Effector CD4-positive, alpha-beta T cell (primary cell): ENCODE results near the gene KIAA1671.

ENCODE experiments used
- DNase-seq: peaks from one replicate; pipeline ENCODE4 v3.0.0-alpha.2; 2020

KIAA1671 gene

DNA sequence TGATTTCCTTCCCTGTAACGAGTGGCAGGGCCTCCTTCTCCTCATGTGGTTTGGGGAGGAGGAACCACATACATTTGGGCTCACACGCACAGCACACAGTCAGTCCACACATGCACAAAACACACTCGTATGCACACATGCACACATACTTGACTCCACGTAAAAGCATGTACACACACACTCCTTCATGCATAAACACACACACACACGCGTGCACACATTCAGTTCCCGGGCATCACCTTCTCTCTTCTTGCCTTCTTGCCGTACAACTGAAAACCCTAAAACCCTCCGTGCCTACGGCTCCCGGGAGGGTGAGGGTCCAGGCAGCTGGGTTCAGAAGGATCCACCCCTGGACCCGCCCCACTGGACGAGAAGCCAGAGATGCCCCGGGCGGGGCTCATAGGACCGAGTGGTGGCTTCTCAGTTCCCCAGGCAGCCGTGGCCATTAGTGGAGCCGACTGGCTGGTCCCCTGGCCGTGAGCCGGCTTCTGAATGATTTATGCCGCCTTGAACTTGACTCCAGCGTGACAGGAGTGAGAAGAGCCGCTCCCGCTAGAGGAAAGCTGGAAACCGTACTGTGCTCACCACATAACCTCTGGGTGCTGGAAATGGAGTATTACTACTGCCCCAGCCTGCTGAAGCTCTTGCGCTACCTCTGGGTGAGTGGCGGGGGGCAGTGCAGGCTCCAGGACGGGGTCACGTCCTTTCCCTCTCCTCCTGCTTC lies 117.4 kb downstream of the KIAA1671 start:
- DNase-seq, result no peak

DNA sequence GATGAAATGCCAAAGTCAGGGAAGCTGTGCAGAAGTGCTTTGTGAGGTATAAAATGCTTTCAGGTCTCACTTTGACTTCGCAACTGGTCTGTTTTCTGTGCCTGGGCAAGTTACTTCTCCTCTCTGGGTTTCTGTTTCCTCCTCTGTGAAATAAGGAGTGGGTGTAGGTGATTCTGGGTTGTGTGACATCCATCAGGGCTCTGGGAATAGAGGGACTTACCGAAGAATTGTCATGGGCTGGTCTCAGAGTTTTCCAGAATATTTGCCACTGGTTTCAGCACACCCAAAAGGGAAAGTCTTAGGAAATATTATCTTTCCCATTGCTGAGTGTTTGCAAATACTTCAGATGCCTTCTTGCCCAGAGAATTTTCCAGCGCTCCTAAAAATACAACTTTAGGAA lies 118.4 kb downstream of the KIAA1671 start:
- no peak for DNase-seq

DNA sequence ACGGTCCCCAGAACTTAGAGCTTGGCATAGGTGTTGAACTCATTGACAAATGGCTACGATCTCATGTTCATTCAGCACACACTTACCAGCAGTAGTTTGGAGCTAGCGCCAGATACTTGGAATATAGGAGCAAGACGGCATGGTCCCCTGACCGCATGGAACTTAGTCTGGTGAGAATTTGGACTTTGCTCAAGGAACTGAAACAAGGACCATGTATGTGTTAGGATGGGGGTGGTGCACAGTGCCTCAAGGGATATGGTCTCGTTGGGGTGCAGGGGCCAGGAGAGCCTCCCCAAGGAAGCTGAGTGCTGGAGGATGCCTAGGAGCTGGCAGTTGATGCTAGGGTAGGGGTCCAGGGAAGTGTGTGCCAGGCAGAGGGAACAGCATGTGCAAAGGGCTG lies 119.2 kb downstream of the KIAA1671 start:
- DNase-seq, result no peak

DNA sequence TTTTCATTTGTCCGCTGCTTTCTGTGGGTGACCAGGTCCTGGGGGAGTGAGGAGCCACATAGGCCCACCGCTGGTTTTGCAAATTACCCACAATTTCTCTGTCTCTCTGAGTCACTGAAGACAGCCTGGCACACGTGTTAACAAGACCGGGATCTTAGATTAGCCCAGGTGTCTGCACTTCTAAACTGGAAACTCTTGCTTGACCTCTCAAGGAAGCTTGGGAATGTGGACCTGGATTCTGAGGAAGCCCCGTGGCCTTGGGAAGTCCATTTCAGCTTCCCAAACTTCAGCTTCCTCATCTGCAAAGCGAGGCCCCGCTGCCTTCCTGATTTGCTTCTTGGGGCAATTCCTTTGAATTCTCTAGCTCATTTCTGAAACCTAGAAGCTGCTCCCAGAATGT lies 119.9 kb downstream of the KIAA1671 start:
- no peak for DNase-seq

DNA sequence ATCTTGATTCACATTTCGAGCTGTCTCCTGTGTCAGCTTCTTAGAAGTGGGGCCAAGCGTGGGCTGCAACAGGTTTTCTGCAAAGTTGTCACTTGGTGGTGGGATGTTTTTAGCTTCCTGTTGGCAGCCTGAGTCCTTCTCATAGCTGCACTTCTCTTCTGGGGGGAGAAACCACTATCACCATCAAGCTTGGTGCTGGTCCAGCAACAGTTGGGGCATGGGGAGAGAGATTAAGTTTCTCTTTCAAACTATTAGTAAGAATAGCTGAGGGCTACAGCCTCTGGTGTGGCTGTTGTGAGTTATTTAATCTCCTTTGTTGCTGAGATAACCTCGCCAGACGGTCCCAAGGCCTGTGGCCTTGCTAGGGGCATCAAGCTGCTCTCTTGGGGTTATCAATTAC lies 123.8 kb downstream of the KIAA1671 start:
- no peak for DNase-seq

DNA sequence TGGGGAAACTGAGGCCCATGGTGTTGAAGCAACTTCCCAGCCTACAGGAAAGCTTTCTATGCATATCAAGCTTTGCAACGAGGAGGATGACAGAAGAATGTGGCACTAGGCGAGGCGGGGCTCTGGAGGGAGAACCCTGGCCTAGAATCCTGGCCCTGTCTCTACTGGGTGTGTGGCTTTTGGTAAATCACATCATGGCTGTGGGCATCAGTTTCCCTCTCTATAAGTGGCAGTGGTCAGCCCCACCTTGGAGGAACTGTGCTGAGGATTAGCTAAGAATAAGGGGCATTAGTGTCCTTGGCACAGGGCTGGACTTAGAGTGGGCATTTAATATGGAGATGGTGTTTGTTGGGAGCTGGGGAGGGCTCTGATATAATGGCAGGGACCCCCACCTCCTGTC lies 124.5 kb downstream of the KIAA1671 start:
- DNase-seq, result no peak

DNA sequence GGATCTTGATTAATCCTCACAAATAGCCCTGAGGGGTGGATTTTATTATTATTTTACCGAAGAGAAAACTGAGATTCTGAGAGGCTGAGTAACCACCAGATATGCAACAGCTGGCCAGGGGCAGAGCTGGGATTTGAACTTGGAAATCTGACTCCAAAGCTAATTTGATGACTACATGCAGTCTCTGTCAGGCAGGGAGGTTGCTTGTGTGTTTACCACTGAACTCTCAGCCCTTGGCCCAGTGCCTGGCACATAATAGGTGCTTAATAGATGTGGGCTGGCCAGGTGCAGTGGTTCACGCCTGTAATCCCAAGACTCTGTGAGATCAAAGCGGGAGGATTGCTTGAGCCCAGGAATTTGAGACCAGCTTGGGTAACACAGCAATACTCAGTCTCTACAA lies 125.4 kb downstream of the KIAA1671 start:
- no peak for DNase-seq

DNA sequence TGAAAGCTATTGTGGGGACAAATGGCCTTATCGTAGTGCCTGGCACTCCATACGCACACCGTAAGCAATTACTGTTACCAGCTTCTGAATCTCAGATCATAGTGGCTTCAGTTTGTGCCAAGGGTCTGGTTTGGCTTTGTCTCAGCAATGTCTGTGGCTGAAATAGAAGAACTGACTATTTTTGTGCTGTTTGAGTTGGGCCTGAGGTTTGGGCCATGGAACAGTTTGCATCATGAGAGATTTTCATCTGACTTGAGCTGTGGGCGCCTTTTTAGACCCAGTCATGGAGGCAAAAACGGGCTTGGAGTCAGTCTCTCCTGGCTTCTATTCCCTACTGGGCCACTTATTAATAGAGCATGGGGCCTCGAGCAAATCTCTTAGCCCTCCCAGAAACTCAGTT lies 126.1 kb downstream of the KIAA1671 start:
- DNase-seq, result no peak

DNA sequence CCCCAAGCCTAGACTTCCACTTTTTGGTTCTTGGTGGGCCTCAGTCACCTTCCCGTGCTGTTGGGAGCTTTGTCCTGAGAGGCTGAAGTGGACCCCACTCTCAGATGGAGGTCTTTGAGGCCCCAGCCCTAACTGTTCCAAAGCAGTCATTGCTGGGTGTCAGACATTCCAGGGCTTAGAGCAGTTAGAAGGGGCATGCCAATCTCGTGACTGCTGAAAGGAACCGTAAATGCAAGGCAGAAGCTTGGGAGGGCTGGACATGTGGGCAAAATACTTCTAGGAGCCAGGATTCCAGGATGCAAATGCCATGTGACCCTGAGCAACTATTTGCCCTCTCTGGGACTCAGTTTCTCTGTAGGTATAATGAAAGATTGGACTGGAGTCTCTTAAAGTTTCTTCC lies 128.3 kb downstream of the KIAA1671 start:
- DNase-seq, result no peak

DNA sequence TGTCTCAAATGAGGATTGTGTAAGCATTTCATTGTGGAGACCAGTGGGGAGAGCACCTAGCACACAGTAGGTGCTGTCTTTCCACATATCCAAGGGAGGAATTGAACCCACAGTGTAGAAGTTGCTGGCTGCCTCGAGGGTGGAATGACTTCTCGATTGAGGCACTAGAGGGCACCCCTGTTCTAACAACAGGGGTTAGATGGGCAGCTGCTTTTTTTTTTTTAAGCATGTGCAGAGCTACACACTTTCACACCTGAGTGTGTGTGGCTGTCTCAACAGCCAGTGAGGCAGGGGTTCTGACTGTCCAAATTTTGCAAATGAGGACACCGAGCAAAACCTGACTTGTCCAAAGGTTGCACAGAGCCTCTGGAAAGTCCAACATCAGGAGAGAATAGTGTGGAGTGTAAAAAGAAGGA lies 128.9 kb downstream of the KIAA1671 start:
- DNase-seq, result peak; percentile 23

DNA sequence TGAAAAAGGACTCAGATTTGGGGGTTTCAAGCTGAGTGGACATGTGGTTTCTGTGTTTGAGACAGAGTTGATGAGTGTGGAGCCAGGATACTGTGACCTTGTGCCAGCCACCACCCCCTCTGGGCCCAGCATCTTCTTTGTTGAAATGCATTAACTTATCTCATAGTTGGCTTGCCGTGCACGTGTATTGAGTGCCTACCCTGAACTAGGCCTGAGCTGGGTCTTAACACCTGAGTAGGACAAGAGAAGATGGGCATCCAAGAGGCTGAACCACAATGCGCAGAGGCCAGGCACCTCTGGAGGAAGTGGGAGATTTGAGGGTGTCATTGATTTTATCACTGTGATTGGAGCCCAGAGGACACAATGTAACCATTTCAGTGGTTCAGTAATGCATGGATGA lies 129.6 kb downstream of the KIAA1671 start:
- no peak for DNase-seq

DNA sequence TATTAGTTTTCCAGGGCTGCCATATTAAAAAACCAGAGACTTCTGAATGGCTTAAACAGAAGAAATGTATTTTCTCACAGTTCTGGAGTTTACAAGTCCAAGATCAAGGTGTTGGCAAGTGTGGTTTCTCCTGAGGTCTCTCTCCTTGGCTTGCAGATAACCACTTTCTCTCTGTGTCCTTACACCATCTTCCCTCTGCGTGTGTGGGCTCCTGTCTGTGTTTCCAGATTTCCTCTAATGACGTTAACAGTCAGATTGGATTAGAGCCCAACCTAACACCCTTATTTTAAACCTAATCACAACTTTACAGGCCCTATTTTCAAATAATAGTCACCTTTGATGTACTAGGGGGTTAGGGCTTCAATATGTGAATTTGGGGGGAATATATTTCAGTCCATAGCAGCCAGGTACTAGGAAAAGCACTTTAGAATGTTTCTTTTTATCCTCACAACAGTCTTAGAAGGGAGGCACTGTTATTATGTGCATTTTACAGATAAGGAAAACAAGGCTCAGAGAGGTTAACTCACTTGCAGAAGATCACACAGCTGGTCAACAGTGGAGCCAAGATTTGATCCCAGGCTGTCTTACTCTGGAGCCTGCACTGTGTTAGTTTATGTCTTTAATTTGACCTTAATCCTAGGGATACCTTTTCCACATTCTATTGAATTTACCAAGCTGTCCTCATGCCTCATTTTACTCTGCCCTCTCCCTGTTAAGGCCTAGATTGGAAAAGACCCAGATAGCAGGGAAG lies 130.7 kb downstream of the KIAA1671 start:
- DNase-seq, result no peak

DNA sequence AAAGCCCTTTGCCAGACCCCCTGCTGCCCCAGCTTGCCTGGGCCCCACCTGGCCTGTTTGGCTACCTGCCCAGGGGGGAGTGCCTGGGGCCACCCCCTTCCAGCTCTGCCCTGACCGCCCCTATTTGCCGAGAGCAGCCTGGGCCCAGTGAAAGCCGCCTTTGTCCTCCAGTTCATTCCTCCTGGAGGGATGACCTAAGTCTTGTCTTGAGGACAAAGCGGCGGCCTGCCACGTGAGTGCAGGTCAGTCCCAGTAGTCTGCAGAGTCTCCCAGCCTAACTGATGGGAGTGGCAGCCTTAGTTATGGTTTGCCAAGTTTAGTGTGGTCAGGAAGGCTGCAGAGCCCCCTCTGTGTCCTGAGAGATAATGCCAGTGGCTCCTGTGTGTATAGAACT lies 131.3 kb downstream of the KIAA1671 start:
- no peak for DNase-seq

DNA sequence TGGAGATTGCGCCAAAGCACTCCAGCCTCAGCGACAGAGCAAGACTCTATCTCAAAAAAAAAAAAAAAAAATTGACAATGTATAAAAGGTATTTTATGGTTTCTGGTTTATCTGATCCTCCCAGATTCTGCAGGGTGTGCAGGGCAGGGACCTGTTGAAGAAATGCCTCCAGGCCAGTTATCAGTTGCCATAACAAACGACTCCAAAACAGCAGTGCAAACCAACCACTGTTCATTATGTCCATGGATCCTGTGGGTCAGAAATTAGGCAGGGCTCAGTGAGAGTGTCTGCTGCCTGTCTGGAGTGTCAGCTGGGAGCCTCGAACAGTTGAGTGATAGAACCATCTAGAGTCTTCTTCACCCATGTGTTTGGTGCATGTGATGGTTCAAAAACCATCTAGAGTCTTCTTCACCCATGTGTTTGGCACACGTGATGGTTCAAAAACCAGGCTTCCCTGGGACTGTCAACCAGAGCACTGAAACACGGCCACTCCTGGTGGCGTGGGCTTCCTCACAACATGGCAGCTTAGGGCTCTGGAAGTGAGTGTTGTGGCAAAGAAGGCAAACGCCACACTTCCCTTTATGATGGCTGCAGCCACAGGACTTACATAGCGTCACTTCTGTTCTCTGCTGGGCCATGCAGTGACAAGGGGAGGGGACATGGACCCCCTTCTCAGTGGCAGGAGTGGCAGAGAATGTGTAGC lies 132.0 kb downstream of the KIAA1671 start:
- DNase-seq, result no peak

DNA sequence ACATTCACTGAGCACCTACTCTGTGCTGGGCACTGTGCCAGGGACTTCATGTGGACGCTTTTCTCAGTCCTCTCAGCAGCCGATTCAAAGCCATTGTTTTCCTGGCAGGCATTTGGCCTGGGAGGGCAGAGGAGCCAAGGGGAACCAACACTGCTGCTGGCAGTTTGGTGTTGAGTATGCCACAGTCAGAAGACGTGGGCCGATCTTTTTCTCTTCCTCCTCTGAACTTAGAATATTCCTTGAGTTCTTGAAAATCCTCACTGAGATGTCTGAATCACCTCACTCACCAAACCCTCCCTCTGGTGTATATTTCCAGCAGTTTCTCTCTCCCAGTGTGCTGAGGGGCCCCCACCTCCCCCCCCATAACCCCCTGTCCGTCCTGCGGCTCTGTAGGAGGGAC lies 132.6 kb downstream of the KIAA1671 start:
- no peak for DNase-seq

DNA sequence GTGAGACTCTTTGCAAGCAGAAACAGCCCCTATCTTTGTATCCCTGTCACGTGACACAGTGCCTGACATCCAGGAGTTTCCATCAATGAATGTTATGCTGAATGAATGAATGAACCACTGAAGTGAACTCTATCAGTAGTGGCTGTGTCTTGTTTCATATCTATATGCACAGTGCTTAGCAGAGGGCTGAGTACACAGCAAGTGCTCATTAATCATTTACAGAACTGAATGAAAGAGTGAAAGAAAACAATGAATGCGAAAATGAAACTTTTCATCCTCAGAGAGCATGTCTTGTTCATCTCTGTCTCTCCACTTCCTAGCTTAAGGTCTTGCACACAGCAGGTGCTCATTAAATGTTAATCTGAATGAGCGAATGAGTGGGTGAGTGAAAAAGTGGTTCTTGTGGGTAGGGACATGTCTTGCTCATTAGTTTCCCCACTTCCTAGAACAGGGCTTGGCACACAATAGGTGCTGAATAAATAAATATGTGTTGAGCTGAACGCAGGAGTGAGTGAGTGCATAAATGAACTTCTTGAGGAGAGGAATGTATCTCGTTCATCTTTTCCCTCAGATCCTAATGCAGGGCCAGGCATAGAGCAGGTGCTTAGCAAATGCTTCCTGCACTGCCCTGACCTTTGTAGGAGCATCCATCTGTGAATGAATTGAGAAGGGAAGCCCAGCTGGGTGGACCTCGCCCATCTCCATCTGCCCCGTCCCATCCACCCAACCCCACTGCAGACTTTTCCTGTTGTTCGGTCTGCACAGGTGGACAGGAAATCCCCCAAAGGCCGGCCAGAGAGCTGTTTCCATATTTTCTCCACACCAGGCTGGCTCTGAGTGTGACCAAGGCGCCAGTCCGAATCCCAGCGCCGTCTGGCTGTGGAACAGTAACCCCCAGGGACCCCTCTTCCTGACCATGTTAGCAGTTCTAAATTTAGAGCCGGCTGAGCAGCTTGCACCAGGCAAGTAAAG lies 133.7 kb downstream of the KIAA1671 start:
- no peak for DNase-seq

DNA sequence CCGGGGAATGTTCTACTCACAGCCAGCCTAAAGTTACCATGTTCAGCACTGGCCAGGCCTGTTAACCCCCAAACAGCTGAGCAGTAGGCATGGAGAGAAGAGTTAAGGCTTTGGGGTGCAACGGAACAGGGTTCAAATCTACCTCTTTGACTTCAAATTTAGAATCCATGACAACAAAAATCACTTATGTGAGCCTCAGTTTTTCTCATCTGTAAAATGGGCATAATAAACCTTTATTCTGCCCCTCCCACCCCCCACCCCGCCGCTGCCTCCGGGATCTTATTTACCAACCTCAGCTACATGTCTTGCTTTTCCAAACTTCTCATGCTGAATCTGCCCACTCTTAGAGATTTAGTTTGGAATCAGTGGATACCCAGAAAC lies 134.4 kb downstream of the KIAA1671 start:
- DNase-seq, result no peak

DNA sequence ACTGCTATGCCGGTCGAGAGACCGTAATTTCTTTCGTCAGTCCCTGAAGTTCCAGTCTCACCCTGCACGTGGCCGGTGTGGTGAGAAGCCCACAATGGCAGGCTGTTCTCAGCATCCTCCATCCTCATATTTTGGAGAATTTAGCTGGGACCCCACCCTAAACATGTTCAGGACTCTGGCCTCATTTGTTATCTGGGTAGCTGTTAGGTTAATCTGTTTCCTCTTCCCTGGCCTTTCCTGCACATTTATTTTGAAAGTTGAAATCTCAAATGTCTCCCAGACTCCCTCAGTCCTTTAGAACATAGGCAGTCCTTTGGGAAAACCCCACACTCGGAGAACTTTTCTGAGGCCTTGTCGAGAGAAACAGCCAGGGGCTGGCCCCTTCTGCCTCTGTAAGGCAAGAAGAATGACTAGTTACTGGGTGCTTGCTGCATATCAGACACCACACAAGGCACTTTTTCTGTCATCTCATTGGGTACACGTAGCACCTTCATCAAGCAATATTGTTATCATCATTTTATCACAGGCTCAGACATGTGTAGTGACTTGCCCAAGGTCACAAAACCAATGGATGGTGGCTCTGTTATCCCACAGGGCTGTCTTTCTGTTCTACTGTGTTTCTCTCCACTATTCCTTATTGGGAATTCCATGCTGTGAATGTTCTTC lies 137.8 kb downstream of the KIAA1671 start:
- DNase-seq, result no peak

DNA sequence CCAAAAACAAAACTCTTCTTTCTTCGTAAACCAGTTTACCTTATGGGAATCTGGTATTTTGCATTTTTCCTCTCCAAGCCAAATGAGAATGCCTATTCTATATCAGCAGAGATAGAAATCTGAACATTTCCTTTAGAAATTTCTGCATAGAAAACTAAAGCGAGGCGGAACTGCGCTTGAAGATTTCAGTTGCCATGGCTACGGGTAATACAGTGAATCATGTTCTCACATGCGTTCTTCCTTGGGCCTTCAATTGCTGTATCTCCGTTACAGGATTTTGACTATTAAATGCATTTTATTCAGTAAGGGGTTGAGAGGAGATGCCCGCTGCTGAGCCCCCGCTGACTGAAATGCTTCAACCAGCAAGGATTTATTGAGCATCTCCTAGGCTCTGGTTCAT lies 138.9 kb downstream of the KIAA1671 start:
- no peak for DNase-seq

DNA sequence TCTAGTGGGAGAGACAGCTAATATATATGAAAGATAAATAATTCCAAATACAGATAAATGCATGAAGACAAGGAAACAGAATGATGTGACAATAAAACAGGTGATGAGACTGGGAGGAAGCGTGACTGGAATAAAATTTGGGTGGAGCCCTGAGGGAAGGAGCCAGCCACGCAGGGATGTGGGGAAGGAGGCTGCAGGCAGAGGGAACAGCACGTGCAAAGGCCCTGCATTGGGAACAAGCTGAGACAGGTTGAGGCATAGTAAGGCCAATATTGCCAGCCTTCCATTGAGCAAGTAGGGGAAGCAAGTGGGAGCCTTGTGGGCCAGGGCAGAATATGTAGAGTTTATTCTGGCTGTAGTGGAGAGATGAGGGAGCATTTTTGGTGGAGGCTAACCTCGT lies 139.6 kb downstream of the KIAA1671 start:
- no peak for DNase-seq

DNA sequence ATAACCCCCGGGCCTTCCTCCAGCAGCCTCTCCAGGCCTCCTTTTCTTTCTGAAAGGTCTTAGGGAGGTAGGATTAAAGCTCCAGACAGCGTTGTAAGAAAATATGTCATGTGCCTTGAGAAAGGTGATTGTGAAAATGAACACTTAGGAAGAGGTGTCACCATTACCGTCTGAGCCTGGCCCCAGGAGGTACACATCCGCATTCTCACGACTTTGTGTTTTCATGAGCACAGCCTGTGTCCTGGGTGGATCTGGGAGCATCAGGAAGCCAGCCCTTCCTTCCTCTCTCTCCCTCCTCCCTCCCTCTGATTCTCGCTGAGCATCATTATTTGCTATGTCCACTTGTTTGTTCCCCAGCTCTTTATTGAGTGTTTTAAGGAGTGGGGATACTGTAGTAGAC lies 142.1 kb downstream of the KIAA1671 start:
- no peak for DNase-seq

DNA sequence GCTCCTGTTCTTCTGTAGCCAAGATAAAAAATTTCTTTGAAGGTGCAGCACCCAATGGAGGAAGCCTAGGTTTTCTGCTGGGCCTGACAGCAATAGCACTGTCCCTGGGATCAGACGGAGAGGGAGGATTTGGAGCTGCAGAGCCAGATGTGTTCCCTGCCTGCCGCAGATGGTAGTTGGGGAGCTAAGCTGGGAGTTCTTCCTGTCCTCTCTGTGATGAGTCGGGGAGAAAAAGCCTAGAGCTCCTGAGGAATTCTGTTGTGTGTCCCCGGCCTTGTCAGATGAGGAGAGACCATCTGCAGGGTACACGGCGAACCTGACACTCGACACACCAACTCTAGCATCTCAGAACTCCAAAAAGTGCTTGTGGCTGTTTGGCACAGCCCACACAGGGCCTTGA lies 143.4 kb downstream of the KIAA1671 start:
- no peak for DNase-seq
